Urothelium cell line (cell line): ENCODE data around the gene C2CD4A.

Experiments used
- DNase-seq: peaks from one replicate; pipeline ENCODE4 v3.0.0; 2011; ENCODE audit warnings: low spot score, mixed read lengths
- FAIRE-seq: peaks from 2 replicates; lab custom pipeline; 2011; peaks lifted over from hg19 to GRCh38; lab: Jason Lieb, UNC

Gene C2CD4A

GRCh38 chr15:62099094-62099601 is 32.4 kb downstream of the C2CD4A start:
- FAIRE-seq: no peak

GRCh38 chr15:62103431-62103830 is 36.7 kb downstream of the C2CD4A start:
- FAIRE-seq (peak; percentile 30), DNase-seq (no peak)

More at GRCh38 chr15:62099094-62099601, 32.4 kb downstream of the C2CD4A start:
- DNase-seq: no peak

- FAIRE-seq (no peak), DNase-seq (no peak)
Measured at GRCh38 chr15:62104401-62104800, 37.6 kb downstream of the C2CD4A start.

GRCh38 chr15:62104846-62105245 is 38.1 kb downstream of the C2CD4A start:
- DNase-seq (no peak), FAIRE-seq (no peak)

GRCh38 chr15:62105266-62105665 is 38.5 kb downstream of the C2CD4A start:
- DNase-seq: no peak
- no peak for FAIRE-seq

- FAIRE-seq (no peak), DNase-seq (no peak)
Measured at GRCh38 chr15:62106096-62106495, 39.3 kb downstream of the C2CD4A start.

- DNase-seq (no peak), FAIRE-seq (no peak)
Measured at GRCh38 chr15:62107571-62108121, 40.9 kb downstream of the C2CD4A start.

GRCh38 chr15:62108411-62108810 is 41.6 kb downstream of the C2CD4A start:
- FAIRE-seq (no peak), DNase-seq (no peak)

- FAIRE-seq (no peak), DNase-seq (no peak)
Measured at GRCh38 chr15:62109437-62109836, 42.7 kb downstream of the C2CD4A start.

- peak; percentile 62 for DNase-seq
- no peak for FAIRE-seq
Measured at GRCh38 chr15:62109982-62110851, 43.4 kb downstream of the C2CD4A start.

GRCh38 chr15:62112081-62112480 is 45.3 kb downstream of the C2CD4A start:
- no peak for FAIRE-seq

GRCh38 chr15:62112616-62113593 is 46.1 kb downstream of the C2CD4A start:
- peak; percentile 96 for FAIRE-seq

More at GRCh38 chr15:62112081-62112480, 45.3 kb downstream of the C2CD4A start:
- no peak for DNase-seq

GRCh38 chr15:62115847-62116246 is 49.1 kb downstream of the C2CD4A start:
- DNase-seq: no peak
- FAIRE-seq: no peak

More at GRCh38 chr15:62112616-62113593, 46.1 kb downstream of the C2CD4A start:
- peak; percentile 84 for DNase-seq

GRCh38 chr15:62118520-62119226 is 51.9 kb downstream of the C2CD4A start:
- no peak for DNase-seq
- FAIRE-seq: no peak

GRCh38 chr15:62119227-62119864 is 52.6 kb downstream of the C2CD4A start:
- DNase-seq: peak; percentile 88
- FAIRE-seq: peak; percentile 32

GRCh38 chr15:62119874-62120273 is 53.1 kb downstream of the C2CD4A start:
- FAIRE-seq (peak; percentile 53), DNase-seq (no peak)
